ENCODE measurements around the gene TNS3.

GRCh38 chr7:47588704-47589225, 6.9 kb upstream of the TNS3 start:
- TF ChIP-seq ZNF232 (CRISPR knock-in tag; IDR thresholded peaks at IDR 0.05) (no peak), TAF9B (IDR thresholded peaks at IDR 0.05; ENCODE audit: partially characterized antibody) (no peak), MYC (IDR thresholded peaks at IDR 0.05; ENCODE audit: low read depth, low read length) (no peak), MYC (CRISPR knock-in tag; IDR thresholded peaks at IDR 0.05; ENCODE audit: borderline replicate concordance, low read depth) (no peak), NRF1 (conservative IDR thresholded peaks at IDR 0.05 in 1 of 2, IDR thresholded peaks at IDR 0.05 in 1 of 2) (no peak), ELK1 (CRISPR knock-in tag; IDR thresholded peaks at IDR 0.05) (no peak)
- TF ChIP-seq, protein P1, sequence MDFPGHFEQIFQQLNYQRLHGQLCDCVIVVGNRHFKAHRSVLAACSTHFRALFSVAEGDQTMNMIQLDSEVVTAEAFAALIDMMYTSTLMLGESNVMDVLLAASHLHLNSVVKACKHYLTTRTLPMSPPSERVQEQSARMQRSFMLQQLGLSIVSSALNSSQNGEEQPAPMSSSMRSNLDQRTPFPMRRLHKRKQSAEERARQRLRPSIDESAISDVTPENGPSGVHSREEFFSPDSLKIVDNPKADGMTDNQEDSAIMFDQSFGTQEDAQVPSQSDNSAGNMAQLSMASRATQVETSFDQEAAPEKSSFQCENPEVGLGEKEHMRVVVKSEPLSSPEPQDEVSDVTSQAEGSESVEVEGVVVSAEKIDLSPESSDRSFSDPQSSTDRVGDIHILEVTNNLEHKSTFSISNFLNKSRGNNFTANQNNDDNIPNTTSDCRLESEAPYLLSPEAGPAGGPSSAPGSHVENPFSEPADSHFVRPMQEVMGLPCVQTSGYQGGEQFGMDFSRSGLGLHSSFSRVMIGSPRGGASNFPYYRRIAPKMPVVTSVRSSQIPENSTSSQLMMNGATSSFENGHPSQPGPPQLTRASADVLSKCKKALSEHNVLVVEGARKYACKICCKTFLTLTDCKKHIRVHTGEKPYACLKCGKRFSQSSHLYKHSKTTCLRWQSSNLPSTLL (IDR thresholded peaks at IDR 0.05): no peak
